Neural cell (in vitro differentiated cells): ENCODE measurements around the gene LRP5.

Source experiments
- CTCF ChIP-seq: fragments of 450-650 bp; IDR thresholded peaks from 2 replicates; pipeline ENCODE4 v1.5.1; 2014; ENCODE audit warnings: antibody characterized with exemption, mild to moderate bottlenecking, moderate library complexity; ENCODE audit not compliant: poor library complexity, severe bottlenecking
- EP300 ChIP-seq: fragments of 450-650 bp; conservative IDR thresholded peaks from 2 replicates; pipeline ENCODE4 v1.6.1; 2014; ENCODE audit warnings: antibody characterized with exemption, mild to moderate bottlenecking, moderate library complexity; ENCODE audit not compliant: poor library complexity, severe bottlenecking
- EZH2 ChIP-seq: fragments of 200-600, 300-800 bp; shearing (Covaris generic), sonication (generic); IDR thresholded peaks from 2 replicates; pipeline ENCODE4 v1.6.1; 2014; ENCODE audit warnings: antibody characterized with exemption, low read length, borderline replicate concordance, mild to moderate bottlenecking; ENCODE audit not compliant: insufficient read depth, poor library complexity, severe bottlenecking
- RAD21 ChIP-seq: fragments of 450-650 bp; conservative IDR thresholded peaks from 2 replicates; pipeline ENCODE4 v1.6.1; 2014; ENCODE audit warnings: antibody characterized with exemption, mild to moderate bottlenecking, moderate library complexity

- TF ChIP-seq CTCF (no peak), EZH2 (no peak), RAD21 (no peak), EP300 (no peak)
These were observed 1.3 kb downstream of the LRP5 start for GRCh38 chr11:68313574-68314202.
